BLaER1 (cell line): Measurements from ENCODE around the gene PRR13.
"Not testable (repeated sequence)": the region's sequence is repeated elsewhere in the genome, so short reads cannot be mapped to it uniquely, and the experiment has no call there.

Experiments used
- H3K27ac ChIP-seq: shearing (Covaris generic); formaldehyde crosslinking; 2 replicates; pipeline ENCODE4 v1.8.1; 2022
- H3K27me3 ChIP-seq: shearing (Covaris generic); formaldehyde crosslinking; 2 replicates; pipeline ENCODE4 v1.8.1; 2022
- H3K36me3 ChIP-seq: shearing (Covaris generic); formaldehyde crosslinking; 2 replicates; pipeline ENCODE4 v1.8.1; 2022
- H3K4me1 ChIP-seq: shearing (Covaris generic); formaldehyde crosslinking; 2 replicates; pipeline ENCODE4 v1.8.1; 2022
- H3K4me2 ChIP-seq: shearing (Covaris generic); formaldehyde crosslinking; 2 replicates; pipeline ENCODE4 v1.8.1; 2022
- H3K4me3 ChIP-seq: shearing (Covaris generic); formaldehyde crosslinking; 2 replicates; pipeline ENCODE4 v1.8.1; 2022
- H3K9ac ChIP-seq: shearing (Covaris generic); formaldehyde crosslinking; 2 replicates; pipeline ENCODE4 v1.8.1; 2022
- H3K9me3 ChIP-seq: shearing (Covaris generic); formaldehyde crosslinking; 2 replicates; pipeline ENCODE4 v1.8.1; 2022
- H4K20me1 ChIP-seq: shearing (Covaris generic); formaldehyde crosslinking; 2 replicates; pipeline ENCODE4 v1.8.1; 2022
- Cebpa-rat ChIP-seq: shearing (Covaris generic); IDR thresholded peaks from 2 replicates; pipeline ENCODE4 v1.8.1; 2022

PRR13 gene

GRCh38 chr12:53435326-53435725 lies 6.2 kb upstream of the PRR13 start:
- H3K4me1 ChIP-seq, H3K27me3 ChIP-seq, H3K4me2 ChIP-seq, H4K20me1 ChIP-seq, H3K9ac ChIP-seq, H3K36me3 ChIP-seq, H3K4me3 ChIP-seq, H3K27ac ChIP-seq, H3K9me3 ChIP-seq: not testable (repeated sequence)
- peak; percentile 59; the same call in 1 of the 2 replicates for TF ChIP-seq Cebpa-rat

DNA sequence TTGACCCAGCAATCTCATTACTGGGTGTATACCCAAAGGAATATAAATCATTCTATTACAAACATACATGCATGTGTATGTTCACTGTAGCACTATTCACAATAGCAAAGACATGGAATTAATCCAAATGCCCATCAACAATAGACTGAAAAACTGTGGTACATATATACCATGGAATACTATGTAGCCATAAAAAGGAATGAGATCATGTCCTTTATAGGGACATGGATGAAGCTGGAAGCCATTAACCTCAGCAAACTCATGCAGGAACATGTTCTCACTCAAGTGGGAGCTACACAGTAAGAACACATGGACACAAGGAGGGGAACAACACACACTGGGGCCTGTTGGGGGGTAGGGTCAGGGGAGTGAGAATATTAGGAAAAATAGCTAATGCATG lies 2.0 kb upstream of the PRR13 start:
- H3K27ac ChIP-seq, H3K9ac ChIP-seq, H3K4me2 ChIP-seq, H3K4me3 ChIP-seq, H3K9me3 ChIP-seq, H3K27me3 ChIP-seq: not testable (repeated sequence)
- Histone ChIP-seq H3K36me3 (peaks cover 16% of the 10 kb centered on the region), H3K4me1 (peaks cover 32% of the 10 kb centered on the region), H4K20me1 (peaks cover 23% of the 10 kb centered on the region)

- Histone ChIP-seq H3K4me2 (peak overlapping the region; percentile 94), H3K4me3 (peak overlapping the region; percentile 31; the same call in 1 of the 2 replicates), H3K27me3 (no peaks in the 10 kb centered on the region), H3K36me3 (peaks cover 60% of the 10 kb centered on the region), H3K9ac (no peak overlapping the region), H3K9me3 (no peaks in the 10 kb centered on the region), H3K27ac (no peak overlapping the region), H3K4me1 (peaks cover 41% of the 10 kb centered on the region), H4K20me1 (peaks cover 38% of the 10 kb centered on the region)
- no peak for TF ChIP-seq Cebpa-rat
These were observed 2.4 kb downstream of the PRR13 start for GRCh38 chr12:53443955-53444354.

DNA sequence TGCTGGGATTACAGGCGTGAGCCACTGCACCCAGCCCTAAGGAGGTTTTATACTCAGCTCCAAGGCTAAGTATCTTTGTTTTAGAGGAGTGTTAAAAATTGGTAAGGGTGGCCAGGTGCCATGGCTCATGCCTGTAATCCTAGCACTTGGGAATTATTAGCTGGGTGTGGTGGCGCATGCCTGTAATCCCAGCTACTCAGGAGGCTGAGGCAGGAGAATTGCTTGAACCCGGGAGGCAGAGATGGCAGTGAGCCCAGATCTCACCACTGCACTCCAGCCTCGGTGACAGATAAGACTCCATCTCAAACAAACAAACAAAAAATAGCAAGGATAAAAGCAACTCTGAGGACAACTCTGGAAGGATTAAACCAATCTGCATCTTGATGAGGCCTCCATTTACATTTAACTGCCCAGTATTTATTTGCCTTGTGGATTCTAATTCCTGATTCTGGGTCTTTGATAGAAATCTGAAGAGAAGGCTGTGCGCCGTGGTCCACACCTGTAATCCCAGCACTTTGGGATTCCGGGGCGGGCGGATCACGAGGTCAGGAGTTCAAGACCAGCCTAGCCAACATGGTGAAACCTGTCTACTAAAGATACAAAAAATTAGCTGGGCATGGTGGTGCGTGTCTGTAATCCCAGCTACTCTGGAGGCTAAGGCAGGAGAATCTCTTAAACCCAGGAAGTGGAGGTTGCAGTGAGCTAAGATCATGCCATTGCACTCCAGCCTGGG lies 3.2 kb downstream of the PRR13 start:
- not testable (repeated sequence) for H3K9ac ChIP-seq
- peaks cover 38% of the 10 kb centered on the region for H4K20me1 ChIP-seq

DNA sequence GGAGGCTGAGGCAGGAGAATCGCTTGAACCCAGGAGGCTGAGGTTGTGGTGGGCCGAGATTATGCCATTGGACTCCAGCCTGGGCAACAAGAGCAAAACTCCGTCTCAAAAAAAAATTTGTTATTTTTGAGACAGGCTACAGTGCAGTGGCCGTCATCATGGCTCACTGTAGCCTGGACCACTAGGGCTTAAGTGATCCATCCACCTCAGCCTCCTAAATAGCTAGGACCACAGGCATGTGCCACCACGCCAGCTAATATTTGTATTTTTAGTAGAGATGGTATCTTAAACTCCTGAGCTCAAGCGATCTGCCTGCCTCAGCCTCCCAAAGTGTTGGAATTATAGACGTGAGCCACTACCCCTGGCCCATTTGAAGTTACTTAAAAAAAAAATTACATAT lies 9.4 kb downstream of the PRR13 start:
- Histone ChIP-seq H4K20me1 (peaks cover 36% of the 10 kb centered on the region), H3K27me3 (no peaks in the 10 kb centered on the region), H3K27ac (no peak overlapping the region), H3K4me3 (no peak overlapping the region), H3K9me3 (no peaks in the 10 kb centered on the region), H3K4me1 (peaks cover 19% of the 10 kb centered on the region), H3K36me3 (peaks cover 63% of the 10 kb centered on the region), H3K4me2 (no peak overlapping the region), H3K9ac (no peak overlapping the region)
- no peak for TF ChIP-seq Cebpa-rat

More for the DNA sequence above, 3.2 kb downstream of the PRR13 start:
- not testable (repeated sequence) for H3K27me3 ChIP-seq, H3K9me3 ChIP-seq, H3K4me3 ChIP-seq, H3K27ac ChIP-seq
- H3K4me2 ChIP-seq = peak overlapping the region; percentile 36; the same call in 1 of the 2 replicates
- H3K4me1 ChIP-seq = peaks cover 41% of the 10 kb centered on the region
- peaks cover 65% of the 10 kb centered on the region for H3K36me3 ChIP-seq

DNA sequence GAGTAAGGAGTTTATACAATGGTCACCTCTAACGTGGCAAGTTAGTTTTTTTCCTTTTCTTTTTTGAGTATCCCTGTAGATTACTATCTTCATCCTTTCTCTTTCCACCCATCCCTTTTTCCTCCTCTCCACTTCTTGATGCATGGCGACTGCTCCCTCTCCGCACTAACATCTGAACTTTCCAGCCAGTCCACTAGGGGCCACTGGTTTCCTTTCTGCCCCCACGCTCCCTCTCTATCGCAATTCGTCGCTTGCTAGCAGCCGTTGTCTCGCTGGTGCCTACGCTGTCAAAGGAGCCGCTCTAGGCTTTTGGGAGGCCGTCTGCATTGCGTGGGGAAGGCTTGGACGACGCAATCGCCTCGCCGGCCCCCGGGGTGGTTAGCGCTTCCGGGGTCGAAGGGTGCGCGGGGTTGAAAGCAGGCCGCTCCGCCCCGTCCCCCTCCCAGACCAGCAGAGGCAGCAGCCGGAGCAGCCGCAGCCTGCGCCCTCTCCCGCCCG lies 10.2 kb downstream of the PRR13 start, which contains the start of gene PCBP2:
Gene PCBP2 (plus strand): TSS at position 442 of the 498 bp plus-strand sequence. CDS start 2,699 bp downstream, outside the sequence.
- peak; percentile 41; the same call in 1 of the 2 replicates for TF ChIP-seq Cebpa-rat
- H3K36me3 ChIP-seq = peaks cover 63% of the 10 kb centered on the region
- H3K4me2 ChIP-seq = peak within 1 kb of the TSS; percentile 89
- peaks cover 43% of the 10 kb centered on the region for H4K20me1 ChIP-seq
- peak within 1 kb of the TSS; percentile 99 for H3K9ac ChIP-seq
- H3K4me3 ChIP-seq = peak within 1 kb of the TSS; percentile 76
- no peaks in the 10 kb centered on the region for H3K27me3 ChIP-seq
- H3K9me3 ChIP-seq = no peaks in the 10 kb centered on the region
- H3K4me1 ChIP-seq = peaks cover 19% of the 10 kb centered on the region
- peak within 1 kb of the TSS; percentile 99 for H3K27ac ChIP-seq

GRCh38 chr12:53452159-53453077 lies 10.9 kb downstream of the PRR13 start:
- peak overlapping the region; percentile 76 for H3K4me3 ChIP-seq
- H3K36me3 ChIP-seq = peaks cover 63% of the 10 kb centered on the region
- no peaks in the 10 kb centered on the region for H3K9me3 ChIP-seq
- H4K20me1 ChIP-seq = peaks cover 50% of the 10 kb centered on the region
- peak overlapping the region; percentile 99 for H3K27ac ChIP-seq
- no peak for TF ChIP-seq Cebpa-rat
- peaks cover 19% of the 10 kb centered on the region for H3K4me1 ChIP-seq
- no peaks in the 10 kb centered on the region for H3K27me3 ChIP-seq
- H3K4me2 ChIP-seq = peak overlapping the region; percentile 89
- H3K9ac ChIP-seq = peak overlapping the region; percentile 99

GRCh38 chr12:53453953-53454640 lies 12.6 kb downstream of the PRR13 start:
- Histone ChIP-seq H3K4me3 (peak overlapping the region; percentile 76; the same call in 1 of the 2 replicates), H3K9me3 (no peaks in the 10 kb centered on the region), H3K4me1 (peaks cover 19% of the 10 kb centered on the region), H3K27me3 (no peaks in the 10 kb centered on the region), H3K36me3 (peaks cover 63% of the 10 kb centered on the region), H3K4me2 (peak overlapping the region; percentile 89), H4K20me1 (peaks cover 66% of the 10 kb centered on the region), H3K27ac (no peak overlapping the region), H3K9ac (peak overlapping the region; percentile 99; the same call in 1 of the 2 replicates)
- no peak for TF ChIP-seq Cebpa-rat

GRCh38 chr12:53454707-53455106 lies 13.2 kb downstream of the PRR13 start:
- no peak overlapping the region for H3K4me3 ChIP-seq
- peak overlapping the region; percentile 99; the same call in 1 of the 2 replicates for H3K9ac ChIP-seq
- H3K4me1 ChIP-seq = peaks cover 19% of the 10 kb centered on the region
- H3K27ac ChIP-seq = no peak overlapping the region
- no peaks in the 10 kb centered on the region for H3K27me3 ChIP-seq
- H4K20me1 ChIP-seq = peaks cover 73% of the 10 kb centered on the region
- no peaks in the 10 kb centered on the region for H3K9me3 ChIP-seq
- H3K4me2 ChIP-seq = peak overlapping the region; percentile 89; the same call in 1 of the 2 replicates
- no peak for TF ChIP-seq Cebpa-rat
- peaks cover 66% of the 10 kb centered on the region for H3K36me3 ChIP-seq
